SU-DHL-6 (cell line): ENCODE data around the gene VPS26B.

Experiments used
- EZH2phosphoT487 ChIP-seq: fragments of 200-600 bp; sonication (generic), shearing (Covaris generic); conservative IDR thresholded peaks from 2 replicates; pipeline ENCODE4 v1.6.1; 2018; ENCODE audit warnings: mild to moderate bottlenecking, antibody characterized with exemption, low read length, moderate library complexity, mixed read lengths
- TF ChIP-seq, protein P1 (sequence below): fragments of 200-600 bp; sonication (generic); IDR thresholded peaks from one replicate; pipeline ENCODE4 v1.5.1; 2017; ENCODE audit warnings: antibody characterized with exemption, mild to moderate bottlenecking, low read length, moderate library complexity; ENCODE audit not compliant: insufficient read depth, poor library complexity, severe bottlenecking

DNA sequence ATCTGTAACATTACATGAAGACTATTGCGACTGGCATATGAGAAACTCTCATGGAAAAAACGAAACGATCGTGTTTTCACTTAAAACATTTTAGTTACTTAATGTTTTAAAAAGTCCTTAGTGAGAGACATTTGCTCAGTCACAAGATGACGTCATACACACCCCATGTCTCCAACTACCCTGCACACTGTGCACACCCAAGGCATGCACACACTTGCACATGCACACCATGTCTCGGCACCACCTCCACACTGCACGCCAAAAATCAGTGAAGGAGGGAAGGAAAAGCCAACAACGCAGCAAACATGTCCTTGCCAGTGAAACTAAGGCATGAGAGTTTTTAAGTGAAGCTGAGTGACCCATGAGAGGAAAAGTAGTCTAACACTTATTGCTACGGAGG lies 18.7 kb upstream of the VPS26B start:
- TF ChIP-seq, protein P1, sequence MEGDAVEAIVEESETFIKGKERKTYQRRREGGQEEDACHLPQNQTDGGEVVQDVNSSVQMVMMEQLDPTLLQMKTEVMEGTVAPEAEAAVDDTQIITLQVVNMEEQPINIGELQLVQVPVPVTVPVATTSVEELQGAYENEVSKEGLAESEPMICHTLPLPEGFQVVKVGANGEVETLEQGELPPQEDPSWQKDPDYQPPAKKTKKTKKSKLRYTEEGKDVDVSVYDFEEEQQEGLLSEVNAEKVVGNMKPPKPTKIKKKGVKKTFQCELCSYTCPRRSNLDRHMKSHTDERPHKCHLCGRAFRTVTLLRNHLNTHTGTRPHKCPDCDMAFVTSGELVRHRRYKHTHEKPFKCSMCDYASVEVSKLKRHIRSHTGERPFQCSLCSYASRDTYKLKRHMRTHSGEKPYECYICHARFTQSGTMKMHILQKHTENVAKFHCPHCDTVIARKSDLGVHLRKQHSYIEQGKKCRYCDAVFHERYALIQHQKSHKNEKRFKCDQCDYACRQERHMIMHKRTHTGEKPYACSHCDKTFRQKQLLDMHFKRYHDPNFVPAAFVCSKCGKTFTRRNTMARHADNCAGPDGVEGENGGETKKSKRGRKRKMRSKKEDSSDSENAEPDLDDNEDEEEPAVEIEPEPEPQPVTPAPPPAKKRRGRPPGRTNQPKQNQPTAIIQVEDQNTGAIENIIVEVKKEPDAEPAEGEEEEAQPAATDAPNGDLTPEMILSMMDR = no peak
- TF ChIP-seq EZH2phosphoT487 = no peak
